ENCODE data around the gene GABRG3. TPM values are rescaled to one million over a fixed set of nuclear protein-coding genes. Genes with fewer than 3 reads are reported as not detected.
"Not testable (repeated sequence)": the region's sequence is repeated elsewhere in the genome, so short reads cannot be mapped to it uniquely, and the experiment has no call there.

GABRG3 gene
- total RNA-seq, 1 donor from 2014 or later: 2.6 TPM

- H3K9me3 Mint-ChIP-seq: no peaks in the 10 kb centered on the region
- DNase-seq (ENCODE audit: extremely low spot score, unreplicated experiment): no peak
- H3K27ac Mint-ChIP-seq: no peak overlapping the region
- no peak overlapping the region for H3K4me3 Mint-ChIP-seq
- H3K27me3 Mint-ChIP-seq: no peaks in the 10 kb centered on the region
- no peaks in the 10 kb centered on the region for H3K4me1 Mint-ChIP-seq (ENCODE audit: unreplicated experiment)
- no peaks in the 10 kb centered on the region for H3K36me3 Mint-ChIP-seq
- TF ChIP-seq CTCF (conservative IDR thresholded peaks at IDR 0.05): no peak
These were observed 211.7 kb downstream of the GABRG3 start for GRCh38 chr15:27182561-27183110.

- no peaks in the 10 kb centered on the region for H3K36me3 Mint-ChIP-seq
- no peaks in the 10 kb centered on the region for H3K9me3 Mint-ChIP-seq
- DNase-seq (ENCODE audit: extremely low spot score, unreplicated experiment): no peak
- H3K4me1 Mint-ChIP-seq (ENCODE audit: unreplicated experiment): no peaks in the 10 kb centered on the region
- H3K4me3 Mint-ChIP-seq: no peak overlapping the region
- no peaks in the 10 kb centered on the region for H3K27me3 Mint-ChIP-seq
- no peak for TF ChIP-seq CTCF (conservative IDR thresholded peaks at IDR 0.05)
- H3K27ac Mint-ChIP-seq: no peak overlapping the region
These were observed 212.2 kb downstream of the GABRG3 start for GRCh38 chr15:27183201-27183600.

- H3K27me3 Mint-ChIP-seq; DNase-seq (ENCODE audit: extremely low spot score, unreplicated experiment); H3K4me3 Mint-ChIP-seq; H3K36me3 Mint-ChIP-seq; H3K27ac Mint-ChIP-seq; H3K9me3 Mint-ChIP-seq; H3K4me1 Mint-ChIP-seq (ENCODE audit: unreplicated experiment): not testable (repeated sequence)
These were observed 220.5 kb downstream of the GABRG3 start for GRCh38 chr15:27191515-27191914.

GRCh38 chr15:27196691-27197090, 225.7 kb downstream of the GABRG3 start:
- Mint-ChIP-seq H3K36me3 (no peaks in the 10 kb centered on the region), H3K27ac (no peak overlapping the region), H3K4me1 (ENCODE audit: unreplicated experiment) (peaks cover 18% of the 10 kb centered on the region), H3K4me3 (no peak overlapping the region), H3K9me3 (no peaks in the 10 kb centered on the region), H3K27me3 (peaks cover 10% of the 10 kb centered on the region)
- no peak for DNase-seq (ENCODE audit: extremely low spot score, unreplicated experiment)
- no peak for TF ChIP-seq CTCF (conservative IDR thresholded peaks at IDR 0.05)

- Mint-ChIP-seq H3K4me3 (no peak overlapping the region), H3K27ac (no peak overlapping the region), H3K9me3 (no peaks in the 10 kb centered on the region), H3K27me3 (peaks cover 10% of the 10 kb centered on the region), H3K36me3 (no peaks in the 10 kb centered on the region), H3K4me1 (ENCODE audit: unreplicated experiment) (peaks cover 14% of the 10 kb centered on the region)
- no peak for DNase-seq (ENCODE audit: extremely low spot score, unreplicated experiment)
- no peak for TF ChIP-seq CTCF (conservative IDR thresholded peaks at IDR 0.05)
These were observed 230.4 kb downstream of the GABRG3 start for GRCh38 chr15:27201425-27201824.

GRCh38 chr15:27210176-27210575, 239.2 kb downstream of the GABRG3 start:
- Mint-ChIP-seq H3K27me3 (no peaks in the 10 kb centered on the region), H3K27ac (no peak overlapping the region), H3K9me3 (no peaks in the 10 kb centered on the region), H3K4me3 (no peak overlapping the region), H3K36me3 (no peaks in the 10 kb centered on the region), H3K4me1 (ENCODE audit: unreplicated experiment) (no peaks in the 10 kb centered on the region)
- no peak for TF ChIP-seq CTCF (conservative IDR thresholded peaks at IDR 0.05)
- no peak for DNase-seq (ENCODE audit: extremely low spot score, unreplicated experiment)

All from type B pancreatic cell (in vitro differentiated cells).